Stomach (tissue), 9 donors: ENCODE measurements around the gene JMJD7. TPM values are rescaled to one million over a fixed set of nuclear protein-coding genes. Genes with fewer than 3 reads are reported as not detected.

Experiments
- DNase-seq, 2 donors: peaks; one replicate each; pipeline versions ENCODE4 v3.0.0 to v3.0.0-alpha.2; 2013 to 2019
- H3K27ac ChIP-seq, 5 donors: fragments of 200-600 bp in 4 of 5; sonication (generic) in 4 of 5; one replicate each; pipeline ENCODE4 v1.5.1; 2013 to 2019; ENCODE audit warnings: mild to moderate bottlenecking in 1 of 5, moderate library complexity in 1 of 5
- H3K27me3 ChIP-seq, 3 donors: fragments of 200-600 bp; sonication (generic); one replicate each; pipeline ENCODE4 v1.5.1; 2017 to 2019; ENCODE audit warnings: mixed run types in 1 of 3
- H3K36me3 ChIP-seq, 4 donors: fragments of 200-600 bp; sonication (generic); 1 replicate in 3 of 4; 2 replicates in 1 of 4; pipeline ENCODE4 v1.5.1; 2016 to 2019
- H3K4me1 ChIP-seq, 4 donors: fragments of 200-600 bp; sonication (generic); one replicate each; pipeline ENCODE4 v1.5.1; 2016 to 2019
- H3K4me3 ChIP-seq, 4 donors: fragments of 200-600 bp; sonication (generic) in 3 of 4; one replicate each; pipeline ENCODE4 v1.5.1; 2016 to 2019; ENCODE audit warnings: mild to moderate bottlenecking in 1 of 4
- H3K9me3 ChIP-seq, 4 donors: fragments of 200-600 bp; sonication (generic); one replicate each; pipeline ENCODE4 v1.5.1; 2016 to 2019
- CTCF ChIP-seq, 7 experiments: fragments of 450-650 bp in 4 of 7; fragments of 200-600 bp in 3 of 7; sonication (generic) in 3 of 7; IDR thresholded peaks; one replicate each; pipeline ENCODE4 v1.5.1; 2016 to 2019; ENCODE audit warnings: antibody characterized with exemption in 7 of 7, control low read depth in 2 of 7, mild to moderate bottlenecking in 1 of 7
- EP300 ChIP-seq: sonication (generic); formaldehyde crosslinking; IDR thresholded peaks from one replicate; pipeline ENCODE4 v1.6.1; 2017; ENCODE audit warnings: antibody characterized with exemption
- POLR2A ChIP-seq, 4 donors: fragments of 450-650 bp; IDR thresholded peaks; one replicate each; pipeline ENCODE4 v1.6.1; 2016; ENCODE audit warnings: antibody characterized with exemption in 4 of 4, control low read depth in 2 of 4, mild to moderate bottlenecking in 1 of 4, moderate library complexity in 1 of 4
- POLR2AphosphoS5 ChIP-seq, 3 donors: sonication (generic); formaldehyde crosslinking; IDR thresholded peaks; one replicate each; pipeline ENCODE4 v1.6.1; 2016; ENCODE audit warnings: antibody characterized with exemption in 3 of 3
- WGBS, 5 donors: extraction: QIAGEN DNeasy Blood & Tissue Kit in 3 of 5; methylation state at CpG; one replicate each; pipeline versions ENCODE4 v1.1.5 to v1.1.7; 2013 to 2018; 5-methylcytosine and 5-hydroxymethylcytosine counted together
- intact Hi-C: fragments of 100-400 bp; cut with DNase I; formaldehyde crosslinking; loops from one replicate; pipeline ENCODE4 v1.15.1; 2023; ENCODE audit warnings: low total_unique reads
- polyA plus RNA-seq, 3 donors: library from polyadenylated mRNA; stranded (reverse); fragments of 200-250 nt; gene quantifications; one replicate each; pipeline ENCODE4 v1.2.3, GENCODE V29; 2013
- total RNA-seq, 5 donors: library from RNA; depleted of rRNA; stranded (reverse); fragments of >200 nt; gene quantifications; one replicate each; pipeline versions ENCODE4 v1.1.0 to v1.2.3, GENCODE V29; 2014 to 2016
- donor health status: healthy with polysubstance abuse.
- donor health status: Bipolar disorder and iron deficiency.
- donor health status: healthy.

JMJD7 gene
- total and polyA plus RNA-seq, 8 donors = 0.55 to 24.2 (median 10.0) TPM; not detected in 2

- DNase-seq = no peak
- 60 to 82% (median 73%) methylated on average over 6 of the region's 6 CpGs for WGBS, 5 donors
- no peak overlapping the region for H3K4me3 ChIP-seq
- intact Hi-C loops = no loop called here
- peaks cover 0 to 27% (median 6%) of the 10 kb centered on the region in 3 donors for H3K27me3 ChIP-seq
- no peaks in the 10 kb centered on the region for H3K9me3 ChIP-seq
- TF ChIP-seq EP300 = no peak
- TF ChIP-seq CTCF (IDR thresholded peaks at IDR 0.05) = no peak
- no peak for TF ChIP-seq POLR2A (IDR thresholded peaks at IDR 0.05)
- TF ChIP-seq POLR2AphosphoS5 (IDR thresholded peaks at IDR 0.05) = no peak
- H3K36me3 ChIP-seq = peaks cover 43 to 52% (median 50%) of the 10 kb centered on the region in 4 donors
- H3K27ac ChIP-seq = no peak overlapping the region
- peaks cover 0 to 9% (median 5%) of the 10 kb centered on the region in 4 donors for H3K4me1 ChIP-seq
These were observed 21.3 kb downstream of the JMJD7 start for GRCh38 chr15:41849204-41849603.

GRCh38 chr15:41849861-41850260 lies 22.0 kb downstream of the JMJD7 start:
- WGBS, 5 donors = 32 to 51% (median 38%) methylated on average over 6 to 8 of the region's 8 CpGs
- Histone ChIP-seq H3K4me3 (no peak overlapping the region), H3K9me3 (no peaks in the 10 kb centered on the region), H3K27me3 (peaks cover 0 to 34% (median 6%) of the 10 kb centered on the region in 3 donors), H3K27ac (no peak overlapping the region), H3K36me3 (peaks cover 36 to 45% (median 43%) of the 10 kb centered on the region in 4 donors), H3K4me1 (peaks cover 0 to 9% (median 6%) of the 10 kb centered on the region in 4 donors)
- no peak for TF ChIP-seq CTCF (IDR thresholded peaks at IDR 0.05)
- TF ChIP-seq POLR2AphosphoS5 (IDR thresholded peaks at IDR 0.05) = no peak
- no peak for TF ChIP-seq POLR2A (IDR thresholded peaks at IDR 0.05)
- TF ChIP-seq EP300 = no peak
- DNase-seq = peak in 1 of 2 donors; percentile 63
- intact Hi-C loops = no loop called here

- TF ChIP-seq EP300 = no peak
- TF ChIP-seq POLR2A (IDR thresholded peaks at IDR 0.05) = no peak
- TF ChIP-seq POLR2AphosphoS5 (IDR thresholded peaks at IDR 0.05) = no peak
- no peak for TF ChIP-seq CTCF (IDR thresholded peaks at IDR 0.05)
- Histone ChIP-seq H3K27ac (no peak overlapping the region), H3K36me3 (peaks cover 30 to 37% (median 36%) of the 10 kb centered on the region in 4 donors), H3K4me3 (no peak overlapping the region), H3K9me3 (no peaks in the 10 kb centered on the region), H3K27me3 (peaks cover 0 to 41% (median 6%) of the 10 kb centered on the region in 3 donors), H3K4me1 (peaks cover 0 to 16% (median 10%) of the 10 kb centered on the region in 4 donors)
- 74 to 85% (median 83%) methylated on average over 12 to 16 of the region's 16 CpGs for WGBS, 5 donors
- intact Hi-C loops = no loop called here
- DNase-seq = no peak
These were observed 22.7 kb downstream of the JMJD7 start for GRCh38 chr15:41850482-41851166.

- Histone ChIP-seq H3K9me3 (no peaks in the 10 kb centered on the region), H3K4me3 (no peak overlapping the region), H3K4me1 (peaks cover 0 to 16% (median 10%) of the 10 kb centered on the region in 4 donors), H3K36me3 (peaks cover 25 to 32% (median 31%) of the 10 kb centered on the region in 4 donors), H3K27ac (no peak overlapping the region), H3K27me3 (peaks cover 0 to 44% (median 6%) of the 10 kb centered on the region in 3 donors)
- 44 to 58% (median 54%) methylated on average over 11 of the region's 11 CpGs for WGBS, 5 donors
- intact Hi-C loops = no loop called here
- TF ChIP-seq POLR2A (IDR thresholded peaks at IDR 0.05) = no peak
- TF ChIP-seq CTCF (IDR thresholded peaks at IDR 0.05) = no peak
- no peak for TF ChIP-seq POLR2AphosphoS5 (IDR thresholded peaks at IDR 0.05)
- no peak for DNase-seq
These were observed 23.3 kb downstream of the JMJD7 start for GRCh38 chr15:41851167-41851523.
